NCI-H774 (cell line): Measurements from ENCODE around the gene CHKA.

Experiments
- DNase-seq: peaks from one replicate; lab custom pipeline; 2025; lab: John Stamatoyannopoulos, UW

CHKA gene

DNA sequence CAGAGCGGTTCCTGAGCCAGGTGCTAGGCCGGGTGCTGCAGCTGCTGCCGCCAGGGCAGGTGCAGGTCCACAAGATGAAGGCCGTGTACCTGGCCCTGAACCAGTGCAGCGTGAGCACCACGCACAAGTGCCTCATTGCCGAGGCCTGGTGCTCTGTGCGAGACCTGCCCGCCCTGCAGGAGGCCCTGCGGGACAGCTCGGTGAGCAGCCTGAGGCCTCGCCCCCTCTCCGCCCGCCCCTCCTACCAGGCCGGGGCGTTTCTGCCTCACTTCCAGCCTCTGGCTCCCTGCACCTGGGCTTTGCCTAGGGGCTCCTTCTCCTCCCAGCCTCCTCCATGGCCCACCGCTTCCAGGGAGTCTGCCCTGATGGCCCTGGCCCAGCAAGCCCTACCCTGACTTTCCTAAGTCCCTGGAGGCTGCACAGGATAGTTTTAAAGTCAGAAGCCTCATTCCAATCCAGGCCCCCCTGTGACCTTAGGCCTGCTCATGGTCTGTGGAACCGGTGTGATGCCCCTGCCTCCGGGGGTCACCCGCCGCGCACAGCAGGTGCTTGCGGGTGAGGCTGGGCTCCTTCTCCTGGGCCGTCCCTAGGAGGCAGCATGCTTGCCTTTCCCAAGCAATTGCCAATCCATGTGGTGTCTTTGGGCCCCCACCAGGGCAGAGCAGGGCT, 76.9 kb downstream of the CHKA start:
- DNase-seq = peak; percentile 49

GRCh38 chr11:68043349-68044144, 77.6 kb downstream of the CHKA start:
- DNase-seq = no peak

GRCh38 chr11:68043029-68043348, 78.2 kb downstream of the CHKA start:
- DNase-seq = no peak

- no peak for DNase-seq
Observed at GRCh38 chr11:68042219-68043028, 78.8 kb downstream of the CHKA start.

- DNase-seq = no peak
Observed at GRCh38 chr11:68041617-68042218, 79.5 kb downstream of the CHKA start.

DNA sequence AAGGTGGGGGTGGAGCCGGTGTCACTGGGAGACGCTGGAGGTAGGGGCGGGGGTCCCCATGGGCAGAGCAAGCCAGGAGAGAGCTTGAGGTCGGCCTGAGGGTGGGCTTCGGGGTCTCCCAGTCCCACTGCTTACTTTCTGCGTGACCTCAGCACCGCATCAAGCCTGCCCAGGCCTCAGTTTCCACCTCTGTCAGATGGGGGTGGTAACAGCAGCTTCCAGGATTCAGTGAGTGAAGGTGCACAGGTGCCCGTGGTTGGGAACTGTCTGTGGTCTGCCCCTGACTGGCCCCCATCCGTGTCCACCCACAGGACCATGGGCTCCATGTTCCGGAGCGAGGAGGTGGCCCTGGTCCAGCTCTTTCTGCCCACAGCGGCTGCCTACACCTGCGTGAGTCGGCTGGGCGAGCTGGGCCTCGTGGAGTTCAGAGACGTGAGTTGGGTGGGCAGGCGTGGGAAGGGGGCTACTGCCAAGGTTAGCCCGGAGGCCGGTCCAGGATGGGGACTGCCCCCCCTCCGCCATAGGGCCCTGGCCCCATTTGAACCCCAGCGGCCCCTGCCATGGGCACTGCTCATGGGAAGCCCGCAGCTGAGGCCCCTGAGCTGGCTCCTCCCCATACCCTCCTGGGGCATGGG, 80.1 kb downstream of the CHKA start:
- no peak for DNase-seq

- no peak for DNase-seq
Observed at GRCh38 chr11:68040101-68040956, 80.9 kb downstream of the CHKA start.

GRCh38 chr11:68039526-68040086, 81.6 kb downstream of the CHKA start:
- DNase-seq = no peak

DNA sequence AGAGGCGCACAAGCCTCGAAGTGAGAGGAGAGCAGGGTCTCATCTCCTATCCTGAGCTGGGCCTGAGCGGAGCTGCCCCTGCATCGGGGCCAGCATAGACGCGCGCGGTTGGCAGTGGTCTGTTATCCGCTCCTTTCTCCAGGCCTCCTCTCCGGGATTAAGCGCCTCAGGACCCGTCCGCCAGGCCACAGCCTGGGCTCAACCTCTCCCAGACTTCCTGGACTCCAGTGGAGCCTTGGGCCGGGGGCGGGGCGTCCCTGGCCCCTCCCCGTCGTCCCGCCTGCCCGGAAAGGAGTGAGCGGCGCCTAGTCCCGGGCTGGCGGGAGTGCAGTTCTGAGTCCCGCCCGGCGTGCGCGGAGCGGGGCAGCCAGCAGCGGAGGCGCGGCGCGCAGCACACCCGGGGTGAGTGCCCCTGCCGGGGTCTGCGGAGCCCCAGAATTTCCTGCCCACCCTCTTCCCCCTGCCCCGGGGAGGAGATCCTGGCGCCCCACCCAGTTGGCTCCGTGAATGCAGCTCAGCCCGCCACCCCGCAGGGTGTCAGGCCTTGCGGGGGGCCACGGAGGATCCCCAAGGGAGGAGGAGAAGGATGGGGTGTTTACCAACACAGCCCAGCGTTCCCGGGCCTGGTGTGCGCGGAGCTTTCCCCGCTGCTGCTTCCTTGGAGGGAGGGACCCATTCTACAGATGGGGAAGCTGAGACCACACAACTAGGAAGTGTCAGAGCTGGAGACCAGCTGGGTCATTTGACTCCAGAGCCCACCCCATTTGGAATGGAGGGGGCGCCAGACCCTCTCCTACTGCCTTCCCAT, 82.3 kb downstream of the CHKA start, which contains the start of gene TCIRG1:
TCIRG1 (plus strand) TSS at position 308 of the 808 bp plus-strand sequence. CDS start 2,247 bp downstream, outside the sequence.
- DNase-seq = peak; percentile 78

GRCh38 chr11:68038226-68038717, 82.9 kb downstream of the CHKA start:
- peak; percentile 48 for DNase-seq

DNA sequence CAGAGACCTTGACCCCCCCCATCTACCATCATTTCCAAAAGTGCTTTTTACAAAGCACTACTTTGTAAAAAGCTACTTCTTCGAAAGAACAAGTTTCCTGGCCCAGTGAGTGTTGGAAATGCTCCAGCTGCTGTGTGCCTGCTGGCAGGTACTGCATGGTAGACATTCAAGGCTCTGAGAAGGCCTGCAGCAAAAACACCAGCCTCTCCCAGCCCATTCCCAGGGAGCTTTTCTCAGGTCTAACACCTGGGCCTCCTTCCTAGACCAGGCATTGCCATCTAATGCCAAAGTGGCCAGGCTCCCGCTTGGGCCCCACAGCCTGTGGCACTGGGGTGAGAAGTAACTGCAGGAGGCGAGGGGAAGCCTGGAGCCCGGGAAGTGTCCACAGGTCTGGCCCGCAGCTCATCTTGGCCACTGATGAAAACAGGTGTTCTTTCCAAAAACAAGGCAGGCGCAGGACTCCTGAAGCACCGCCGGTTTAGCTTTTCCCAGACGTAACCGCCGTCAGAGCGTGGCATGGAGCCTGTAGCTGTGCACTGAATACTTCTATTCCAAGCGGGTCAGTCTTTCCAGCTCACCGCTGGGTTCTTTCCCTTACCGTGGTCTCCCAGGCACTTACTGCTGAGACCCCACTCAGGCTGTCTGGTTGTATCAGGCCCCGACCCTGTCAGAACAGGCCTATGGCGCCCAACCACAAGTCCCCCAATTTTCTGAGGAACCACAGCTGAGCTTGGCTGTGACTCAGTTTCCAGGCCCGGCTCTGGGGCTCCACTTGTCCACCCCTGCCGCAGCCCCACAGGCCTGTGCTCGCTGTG, 83.6 kb downstream of the CHKA start:
- DNase-seq = no peak

GRCh38 chr11:68036717-68037239, 84.4 kb downstream of the CHKA start:
- DNase-seq = no peak

DNA sequence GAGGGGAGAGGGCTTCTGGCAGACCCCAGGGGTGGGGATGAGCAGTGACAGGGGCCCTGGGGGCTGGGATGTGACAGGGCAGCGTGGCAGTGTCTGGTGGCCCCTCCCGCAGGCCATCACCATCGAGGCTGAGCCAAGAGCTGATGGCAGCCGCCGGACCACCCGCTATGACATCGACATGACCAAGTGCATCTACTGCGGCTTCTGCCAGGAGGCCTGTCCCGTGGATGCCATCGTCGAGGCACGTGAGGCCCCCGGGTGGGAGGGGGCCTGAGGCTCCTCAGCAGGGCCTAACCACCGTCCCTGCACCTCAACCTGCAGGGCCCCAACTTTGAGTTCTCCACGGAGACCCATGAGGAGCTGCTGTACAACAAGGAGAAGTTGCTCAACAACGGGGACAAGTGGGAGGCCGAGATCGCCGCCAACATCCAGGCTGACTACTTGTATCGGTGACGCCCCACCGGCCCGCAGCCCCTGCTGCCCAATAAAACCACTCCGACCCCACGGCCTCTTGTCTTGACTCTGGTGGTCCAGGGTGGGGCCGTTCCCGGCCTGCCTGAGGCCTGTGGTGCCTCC, 85.0 kb downstream of the CHKA start:
- DNase-seq = no peak

GRCh38 chr11:68035266-68035876, 85.8 kb downstream of the CHKA start:
- no peak for DNase-seq

DNA sequence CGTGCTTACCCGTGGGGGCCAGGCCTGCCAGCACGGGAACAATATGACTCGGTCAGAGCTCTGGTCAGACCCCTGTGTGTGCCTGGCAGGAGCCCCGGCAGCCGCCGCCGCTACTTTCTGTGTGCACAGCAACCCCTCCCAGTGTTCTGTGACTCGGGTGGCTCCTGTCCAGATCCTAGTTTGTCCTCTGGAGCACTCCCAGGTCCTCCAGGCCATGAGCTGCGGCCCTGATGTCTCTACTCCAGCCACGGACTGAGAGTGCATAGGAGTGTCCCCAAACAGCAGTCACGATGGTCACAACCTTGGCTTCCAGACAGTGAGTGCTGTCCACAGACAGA, 87.5 kb downstream of the CHKA start:
- no peak for DNase-seq

- DNase-seq = no peak
Observed at GRCh38 chr11:68032997-68033707, 88.0 kb downstream of the CHKA start.

GRCh38 chr11:68032003-68032402, 89.2 kb downstream of the CHKA start:
- no peak for DNase-seq
